IMR-90 (cell line): ENCODE data around the gene PDCD11. TPM values are rescaled to one million over a fixed set of nuclear protein-coding genes. Genes with fewer than 3 reads are reported as not detected.

ENCODE experiments used
- ATAC-seq: fragments of 200-7000 bp; cut with Tn5 transposase; 2 replicates; pipeline ENCODE4 v1.9.1; 2020; ENCODE audit warnings: low read depth, mild to moderate bottlenecking, moderate library complexity
- BruUV-seq: library from RNA; stranded (reverse); fragments of 400-500 nt; replicated peaks from 2 replicates; lab custom pipeline; 2021; lab: Mats Ljungman, UMichigan
- CTCF ChIA-PET: fragments of 300-600 bp; formaldehyde crosslinking; extraction: SDS; loops from one replicate; lab custom pipeline; 2021; ENCODE audit warnings: antibody characterized with exemption; lab: Yijun Ruan, JAX
- POLR2A ChIA-PET: fragments of 300-600 bp; sonication (Branson Sonifier 250); formaldehyde crosslinking; loops from one replicate; lab custom pipeline; 2022; ENCODE audit warnings: antibody characterized with exemption; ENCODE audit not compliant: unreplicated experiment; lab: Charles Lee
- DNase-seq: peaks from one replicate; pipeline ENCODE4 v3.0.0; 2013
- H2AFZ ChIP-seq: replicated peaks from 2 replicates; pipeline ENCODE3; 2013; ENCODE audit warnings: low read length, mild to moderate bottlenecking; ENCODE audit not compliant: poor library complexity
- H2AK5ac ChIP-seq: 2 replicates; pipeline ENCODE4 v1.6.1; 2013; ENCODE audit warnings: low read depth, low read length, inconsistent platforms
- H2AK9ac ChIP-seq: replicated peaks from 2 replicates; pipeline ENCODE3; 2013; ENCODE audit warnings: mild to moderate bottlenecking, low read depth, low read length, moderate library complexity; ENCODE audit not compliant: poor library complexity
- H2BK120ac ChIP-seq: 2 replicates; pipeline ENCODE4 v1.6.1; 2013; ENCODE audit warnings: low read depth, low read length, inconsistent platforms
- H2BK15ac ChIP-seq: 3 replicates; pipeline ENCODE4 v1.6.1; 2013; ENCODE audit warnings: low read depth, low read length, inconsistent platforms
- H2BK20ac ChIP-seq: 2 replicates; pipeline ENCODE4 v1.6.1; 2013; ENCODE audit warnings: low read depth, mild to moderate bottlenecking, inconsistent platforms, low read length, moderate library complexity
- H2BK5ac ChIP-seq: 2 replicates; pipeline ENCODE4 v1.6.1; 2013; ENCODE audit warnings: mild to moderate bottlenecking, low read depth, low read length, inconsistent platforms; ENCODE audit not compliant: poor library complexity, severe bottlenecking
- H3K14ac ChIP-seq: replicated peaks from 2 replicates; pipeline ENCODE4 v1.6.1; 2013; ENCODE audit warnings: low read depth, low read length, inconsistent platforms
- H3K18ac ChIP-seq: 2 replicates; pipeline ENCODE4 v1.6.1; 2013; ENCODE audit warnings: low read depth, low read length, control low read depth
- H3K23ac ChIP-seq: 2 replicates; pipeline ENCODE4 v1.6.1; 2013; ENCODE audit warnings: low read depth, low read length, inconsistent platforms
- H3K27ac ChIP-seq: 2 replicates; pipeline ENCODE4 v1.5.1; 2013; ENCODE audit warnings: mild to moderate bottlenecking, control low read depth, low read length; ENCODE audit not compliant: insufficient read depth
- H3K27me3 ChIP-seq: 2 replicates; pipeline ENCODE4 v1.6.1; 2013; ENCODE audit warnings: low read length; ENCODE audit not compliant: control insufficient read depth, insufficient read depth
- H3K36me3 ChIP-seq: 2 replicates; pipeline ENCODE4 v1.6.1; 2013; ENCODE audit warnings: low read length, mixed read lengths; ENCODE audit not compliant: control insufficient read depth, insufficient read depth
- H3K4ac ChIP-seq: 2 replicates; pipeline ENCODE4 v1.6.1; 2013; ENCODE audit warnings: low read depth, low read length, inconsistent platforms
- H3K4me1 ChIP-seq: 2 replicates; pipeline ENCODE4 v1.6.1; 2013; ENCODE audit warnings: low read length, mixed read lengths; ENCODE audit not compliant: control insufficient read depth, insufficient read depth
- H3K4me2 ChIP-seq: 2 replicates; pipeline ENCODE4 v1.6.1; 2013; ENCODE audit warnings: low read depth, mild to moderate bottlenecking, control low read depth, low read length, moderate library complexity
- H3K4me3 ChIP-seq: 2 replicates; pipeline ENCODE4 v1.5.1; 2013; ENCODE audit warnings: low read depth, mild to moderate bottlenecking, control low read depth, low read length, moderate library complexity; ENCODE audit not compliant: insufficient read depth
- H3K56ac ChIP-seq: 2 replicates; pipeline ENCODE4 v1.6.1; 2013; ENCODE audit warnings: low read length, inconsistent platforms; ENCODE audit not compliant: insufficient read depth; ENCODE audit errors: extremely low read depth
- H3K79me1 ChIP-seq, 2 experiments: 2 replicates each; pipeline ENCODE4 v1.6.1; 2013; ENCODE audit warnings: low read length in 2 of 2, inconsistent platforms in 1 of 2, low read depth in 1 of 2
- H3K9ac ChIP-seq: 2 replicates; pipeline ENCODE4 v1.6.1; 2013; ENCODE audit warnings: low read depth, low read length, control low read depth
- H3K9me1 ChIP-seq: 2 replicates; pipeline ENCODE4 v1.6.1; 2013; ENCODE audit warnings: low read length, inconsistent platforms; ENCODE audit not compliant: insufficient read depth
- H3K9me3 ChIP-seq: 2 replicates; pipeline ENCODE4 v1.6.1; 2013; ENCODE audit warnings: low read length; ENCODE audit not compliant: control insufficient read depth, insufficient read depth
- H4K20me1 ChIP-seq: 2 replicates; pipeline ENCODE4 v1.6.1; 2013; ENCODE audit warnings: low read length, inconsistent platforms; ENCODE audit not compliant: insufficient read depth
- H4K5ac ChIP-seq: 2 replicates; pipeline ENCODE4 v1.6.1; 2013; ENCODE audit warnings: mild to moderate bottlenecking, low read depth, low read length, control low read depth
- H4K8ac ChIP-seq, 2 experiments: 2 replicates each; pipeline ENCODE4 v1.6.1; 2013; ENCODE audit warnings: low read depth in 2 of 2, low read length in 2 of 2, control low read depth in 1 of 2, inconsistent platforms in 1 of 2
- H4K91ac ChIP-seq: 2 replicates; pipeline ENCODE4 v1.6.1; 2013; ENCODE audit warnings: low read depth, low read length, inconsistent platforms; ENCODE audit not compliant: insufficient read depth
- BHLHE40 ChIP-seq: fragments of 150-350 bp; IDR thresholded peaks from 2 replicates; pipeline ENCODE4 v1.6.1; 2016; ENCODE audit warnings: mild to moderate bottlenecking, low read depth, low read length
- CHD1 ChIP-seq: IDR thresholded peaks from 2 replicates; pipeline ENCODE4 v1.6.1; 2012; ENCODE audit warnings: low read depth, low read length, improper control_type of control experiment
- ELK1 ChIP-seq: fragments of 150-350 bp; IDR thresholded peaks from 2 replicates; pipeline ENCODE4 v1.6.1; 2016; ENCODE audit warnings: low read depth, mild to moderate bottlenecking, low read length, moderate library complexity, borderline replicate concordance
- FOS ChIP-seq: fragments of 150-350 bp; IDR thresholded peaks from 2 replicates; pipeline ENCODE4 v1.6.1; 2016; ENCODE audit warnings: low read depth, low read length
- MAZ ChIP-seq: IDR thresholded peaks from 2 replicates; pipeline ENCODE4 v1.6.1; 2012; ENCODE audit warnings: low read depth, mild to moderate bottlenecking, low read length, improper control_type of control experiment, moderate library complexity, borderline replicate concordance
- MXI1 ChIP-seq: IDR thresholded peaks from 2 replicates; pipeline ENCODE4 v1.6.1; 2012; ENCODE audit warnings: low read depth, mild to moderate bottlenecking, low read length, moderate library complexity, borderline replicate concordance
- NFE2L2 ChIP-seq: fragments of 150-350 bp; IDR thresholded peaks from 2 replicates; pipeline ENCODE4 v1.6.1; 2016; ENCODE audit warnings: low read depth, mild to moderate bottlenecking, low read length
- POLR2A ChIP-seq: IDR thresholded peaks from 2 replicates; pipeline ENCODE4 v1.6.1; 2012; ENCODE audit warnings: mild to moderate bottlenecking, low read depth, low read length
- RCOR1 ChIP-seq: IDR thresholded peaks from 2 replicates; pipeline ENCODE4 v1.6.1; 2012; ENCODE audit warnings: mild to moderate bottlenecking, low read length, improper control_type of control experiment; ENCODE audit not compliant: insufficient replicate concordance
- RFX5 ChIP-seq: IDR thresholded peaks from 2 replicates; pipeline ENCODE4 v1.8.0; 2012; ENCODE audit warnings: low read depth, mild to moderate bottlenecking, low read length, moderate library complexity
- USF2 ChIP-seq: fragments of 150-350 bp; IDR thresholded peaks from 2 replicates; pipeline ENCODE4 v1.6.1; 2017; ENCODE audit warnings: mild to moderate bottlenecking, antibody characterized with exemption, low read length, low read depth
- whole genome bisulfite sequencing, 2 experiments: methylation state at CpG; one replicate each; pipeline versions ENCODE4 v1.1.5 to v1.1.7; 2013; ENCODE audit warnings: missing lambda C conversion rate in 2 of 2; ENCODE audit not compliant: insufficient read length in 1 of 2; ENCODE audit errors: extremely low coverage in 2 of 2; 5-methylcytosine and 5-hydroxymethylcytosine counted together
- dilution Hi-C: fragments of 300-500 bp; cut with HindIII; formaldehyde crosslinking; loops from one replicate; pipeline ENCODE4 v1.14.3; 2018; ENCODE audit warnings: low sequenced_read_pairs; ENCODE audit not compliant: unreplicated experiment
- in situ Hi-C: fragments of 300-500 bp; cut with MboI; formaldehyde crosslinking; loops from 3 replicates; pipeline ENCODE4 v1.14.3; 2019; ENCODE audit warnings: low sequenced_read_pairs, inconsistent platforms, mixed read lengths
- intact Hi-C: fragments of 100-400 bp; cut with micrococcal nuclease; formaldehyde crosslinking; loops from 2 replicates; pipeline ENCODE4 v1.10.0; 2022
- polyA plus RNA-seq, 3 experiments: library from polyadenylated mRNA; depleted of rRNA; stranded (reverse); fragments of >200 nt; gene quantifications; 2 replicates each; pipeline ENCODE4 v1.2.3, GENCODE V29; 2012; ENCODE audit warnings: low replicate concordance in 1 of 3
- total RNA-seq: library from RNA; depleted of rRNA; stranded (reverse); fragments of >200 nt; gene quantifications from 2 replicates; pipeline ENCODE4 v1.2.3, GENCODE V29; 2012

Gene PDCD11
- total and polyA plus RNA-seq, 2 of the 4 experiments (the other 2 are of a cell fraction): 20.4 to 56.8 TPM

- in situ Hi-C loops: loop anchor here (10.0 kb wide), 1 partner anchor 189 kb away; no protein-coding TSS in a partner anchor
These were observed 98.9 kb downstream of the PDCD11 start for GRCh38 chr10:103495321-103495720.

More at GRCh38 chr10:103495321-103495720, 98.9 kb downstream of the PDCD11 start:
- intact Hi-C loops: no loop called here
- no peak for TF ChIP-seq NFE2L2
- no peak for TF ChIP-seq RFX5
- no peak for TF ChIP-seq BHLHE40
- TF ChIP-seq MXI1: no peak
- no peak for TF ChIP-seq ELK1
- TF ChIP-seq RCOR1: no peak
- TF ChIP-seq FOS: no peak
- no peak for TF ChIP-seq POLR2A
- TF ChIP-seq MAZ: no peak
- no peak for TF ChIP-seq CHD1
- no peak for TF ChIP-seq USF2
- Histone ChIP-seq H2AFZ (no peak overlapping the region), H4K91ac (no peak overlapping the region), H2BK120ac (no peak overlapping the region), H2BK20ac (no peak overlapping the region), H2AK5ac (no peak overlapping the region), H3K79me1 (no peaks in the 10 kb centered on the region), H3K56ac (no peak overlapping the region), H3K4me2 (no peak overlapping the region), H3K36me3 (no peaks in the 10 kb centered on the region), H3K18ac (no peak overlapping the region), H3K27ac (no peak overlapping the region), H2AK9ac (no peak overlapping the region), H4K5ac (no peak overlapping the region), H3K9ac (no peak overlapping the region), H2BK5ac (no peak overlapping the region), H3K27me3 (peaks cover 74% of the 10 kb centered on the region), H3K4me1 (peaks cover 19% of the 10 kb centered on the region), H3K23ac (no peak overlapping the region), H3K4me3 (no peak overlapping the region), H4K8ac (no peak overlapping the region), H2BK15ac (no peak overlapping the region), H3K9me1 (peaks cover 9% of the 10 kb centered on the region; the same call in 1 of the 2 replicates), H3K14ac (no peak overlapping the region), H3K9me3 (no peaks in the 10 kb centered on the region), H3K4ac (no peak overlapping the region), H4K20me1 (peaks cover 16% of the 10 kb centered on the region; the same call in 1 of the 2 replicates)
- BruUV-seq: no TSS peak
- POLR2A ChIA-PET: no interaction called here
- ATAC-seq (no peak), DNase-seq (no peak)
- CTCF ChIA-PET: interaction anchor here (1.2 kb wide), 1 partner anchor 12 kb away, joined by 3 read pairs; no protein-coding TSS in a partner anchor
- WGBS, 2 experiments: no CpG with 5 or more reads among the region's 3 CpGs
- dilution Hi-C loops: no loop called here
